Subcutaneous abdominal adipose tissue (tissue), 5 donors: ENCODE results near the gene MILR1.

Experiments used
- H3K27ac ChIP-seq: one replicate; pipeline ENCODE4 v1.7.0; 2013; ENCODE audit warnings: low read depth, mild to moderate bottlenecking, inconsistent platforms, low read length, moderate library complexity
- H3K27me3 ChIP-seq, 5 donors: one replicate each; pipeline ENCODE4 v1.7.0; 2013; ENCODE audit warnings: low read length in 5 of 5, inconsistent platforms in 1 of 5; ENCODE audit not compliant: control insufficient read depth in 5 of 5, insufficient read depth in 4 of 5
- H3K36me3 ChIP-seq, 5 donors: one replicate each; pipeline ENCODE4 v1.7.0; 2013; ENCODE audit warnings: low read length in 5 of 5; ENCODE audit not compliant: control insufficient read depth in 5 of 5, insufficient read depth in 5 of 5
- H3K4me1 ChIP-seq, 5 donors: one replicate each; pipeline ENCODE4 v1.7.0; 2013; ENCODE audit warnings: low read length in 5 of 5, mild to moderate bottlenecking in 3 of 5, moderate library complexity in 1 of 5; ENCODE audit not compliant: control insufficient read depth in 5 of 5, insufficient read depth in 5 of 5
- H3K4me3 ChIP-seq, 5 donors: one replicate each; pipeline ENCODE4 v1.7.0; 2013; ENCODE audit warnings: low read length in 5 of 5, low read depth in 1 of 5
- H3K9ac ChIP-seq, 5 donors: one replicate each; pipeline ENCODE4 v1.7.0; 2013; ENCODE audit warnings: low read length in 5 of 5, mild to moderate bottlenecking in 4 of 5, moderate library complexity in 3 of 5
- H3K9me3 ChIP-seq, 5 donors: one replicate each; pipeline ENCODE4 v1.7.0; 2013; ENCODE audit warnings: low read length in 5 of 5; ENCODE audit not compliant: control insufficient read depth in 5 of 5
- donor health status: healthy.
- donor health status: healthy.
- donor health status: healthy.
- donor health status: healthy.
- donor health status: healthy.

The MILR1 gene

GRCh38 chr17:64500862-64501765 lies 52.2 kb downstream of the MILR1 start:
- peaks cover 9 to 65% (median 62%) of the 10 kb centered on the region in 5 donors for H3K4me1 ChIP-seq
- H3K27ac ChIP-seq, result peak overlapping the region; percentile 100
- H3K27me3 ChIP-seq, result no peaks in the 10 kb centered on the region
- no peaks in the 10 kb centered on the region for H3K9me3 ChIP-seq
- H3K9ac ChIP-seq, result peak overlapping the region in 2 of 5 donors; percentile 31 to 96
- H3K4me3 ChIP-seq, result peak overlapping the region in 2 of 5 donors; percentile 22 to 24
- peaks cover 62 to 74% (median 69%) of the 10 kb centered on the region in 5 donors for H3K36me3 ChIP-seq

- Histone ChIP-seq H3K4me3 (peak overlapping the region in 2 of 5 donors; percentile 28 to 79), H3K9me3 (no peaks in the 10 kb centered on the region), H3K36me3 (peaks cover 62 to 74% (median 69%) of the 10 kb centered on the region in 5 donors), H3K4me1 (peaks cover 6 to 58% (median 55%) of the 10 kb centered on the region in 5 donors), H3K27ac (peak overlapping the region; percentile 100), H3K9ac (peak overlapping the region in 2 of 5 donors; percentile 96 to 100), H3K27me3 (no peaks in the 10 kb centered on the region)
These were observed 53.1 kb downstream of the MILR1 start for GRCh38 chr17:64502021-64502420.

DNA sequence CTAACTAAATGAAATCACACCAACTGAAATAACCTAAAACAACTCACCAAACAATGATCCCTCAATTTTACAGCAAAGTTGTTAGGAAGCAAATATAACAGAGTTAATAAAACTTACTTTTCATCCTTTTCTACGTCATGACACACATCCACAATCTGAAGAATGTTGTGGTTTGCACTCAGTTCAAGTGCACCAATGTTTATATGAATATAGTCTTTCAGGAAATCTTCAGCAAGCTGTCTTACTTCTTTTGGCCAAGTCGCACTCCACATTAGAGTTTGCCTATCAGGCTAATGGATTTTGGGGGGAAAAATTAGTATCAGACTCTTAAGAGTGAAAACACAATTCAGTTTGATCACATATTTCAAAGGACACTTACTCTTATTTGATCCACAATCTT lies 53.9 kb downstream of the MILR1 start:
- H3K27ac ChIP-seq, result peak overlapping the region; percentile 100
- no peaks in the 10 kb centered on the region for H3K9me3 ChIP-seq
- peaks cover 8 to 57% (median 54%) of the 10 kb centered on the region in 5 donors for H3K4me1 ChIP-seq
- H3K4me3 ChIP-seq, result peak overlapping the region; percentile 79 to 100 (median 99)
- no peaks in the 10 kb centered on the region for H3K27me3 ChIP-seq
- peaks cover 62 to 72% (median 67%) of the 10 kb centered on the region in 5 donors for H3K36me3 ChIP-seq
- peak overlapping the region in 2 of 5 donors; percentile 96 to 100 for H3K9ac ChIP-seq

DNA sequence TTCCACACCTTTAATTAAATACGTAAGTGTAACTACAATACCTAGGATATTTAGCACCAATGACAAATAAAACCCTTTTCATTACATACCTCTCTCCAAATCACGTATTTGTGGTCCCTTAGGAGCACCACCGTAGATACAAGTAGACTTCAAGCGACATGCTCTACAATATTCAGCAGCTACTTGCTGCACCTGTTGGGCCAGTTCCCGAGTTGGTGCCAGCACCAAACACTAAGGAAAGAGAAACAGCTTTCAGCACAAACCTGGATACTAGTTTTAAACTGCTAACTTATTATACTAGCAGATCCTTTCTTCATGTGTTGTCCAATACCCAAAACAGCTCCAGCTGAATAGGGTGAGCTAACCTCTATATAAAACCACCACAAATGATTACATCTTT lies 54.4 kb downstream of the MILR1 start:
- H3K9me3 ChIP-seq, result no peaks in the 10 kb centered on the region
- H3K27ac ChIP-seq, result peak overlapping the region; percentile 100
- H3K4me1 ChIP-seq, result peaks cover 8 to 59% (median 57%) of the 10 kb centered on the region in 5 donors
- H3K27me3 ChIP-seq, result no peaks in the 10 kb centered on the region
- H3K9ac ChIP-seq, result peak overlapping the region in 4 of 5 donors; percentile 96 to 100 (median 100)
- H3K4me3 ChIP-seq, result peak overlapping the region; percentile 79 to 100 (median 99)
- H3K36me3 ChIP-seq, result peaks cover 56 to 67% (median 63%) of the 10 kb centered on the region in 5 donors

- H3K9me3 ChIP-seq, result no peaks in the 10 kb centered on the region
- peaks cover 53 to 62% (median 59%) of the 10 kb centered on the region in 5 donors for H3K36me3 ChIP-seq
- peak overlapping the region; percentile 100 for H3K27ac ChIP-seq
- peak overlapping the region; percentile 79 to 100 (median 99) for H3K4me3 ChIP-seq
- H3K9ac ChIP-seq, result peak overlapping the region; percentile 96 to 100 (median 100)
- no peaks in the 10 kb centered on the region for H3K27me3 ChIP-seq
- H3K4me1 ChIP-seq, result peaks cover 8 to 66% (median 63%) of the 10 kb centered on the region in 5 donors
These were observed 55.2 kb downstream of the MILR1 start for GRCh38 chr17:64503821-64504768.

DNA sequence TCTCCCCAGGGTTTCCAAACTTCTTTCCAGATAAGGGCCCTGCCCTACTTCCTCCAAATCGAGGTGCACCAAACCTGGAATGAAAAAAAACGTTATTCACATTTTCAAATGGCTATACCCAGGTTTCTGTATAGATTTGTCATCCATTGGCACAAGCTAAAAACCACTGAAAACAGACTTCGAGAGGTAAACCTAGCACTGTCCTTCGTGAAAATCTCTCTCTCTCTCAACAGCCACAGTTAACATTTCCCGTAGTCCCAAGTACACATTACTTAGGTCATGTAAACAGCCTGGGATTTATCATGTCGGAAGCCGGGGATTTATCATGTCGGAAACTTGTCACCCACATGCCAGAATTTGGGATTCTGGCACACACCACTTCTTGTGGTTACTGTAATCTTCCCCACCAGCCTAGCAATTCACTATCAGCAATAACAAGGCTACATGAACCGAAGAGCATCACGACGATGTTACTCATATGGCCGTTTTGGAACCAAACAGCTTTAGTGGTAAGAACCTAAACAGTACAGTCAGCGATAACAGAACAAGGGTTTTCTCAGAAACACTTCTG lies 55.9 kb downstream of the MILR1 start:
- peaks cover 8 to 65% (median 62%) of the 10 kb centered on the region in 5 donors for H3K4me1 ChIP-seq
- H3K36me3 ChIP-seq, result peaks cover 47 to 56% (median 53%) of the 10 kb centered on the region in 5 donors
- H3K9me3 ChIP-seq, result no peaks in the 10 kb centered on the region
- peak overlapping the region; percentile 100 for H3K27ac ChIP-seq
- H3K27me3 ChIP-seq, result no peaks in the 10 kb centered on the region
- peak overlapping the region; percentile 79 to 100 (median 99) for H3K4me3 ChIP-seq
- H3K9ac ChIP-seq, result peak overlapping the region; percentile 96 to 100 (median 100)

DNA sequence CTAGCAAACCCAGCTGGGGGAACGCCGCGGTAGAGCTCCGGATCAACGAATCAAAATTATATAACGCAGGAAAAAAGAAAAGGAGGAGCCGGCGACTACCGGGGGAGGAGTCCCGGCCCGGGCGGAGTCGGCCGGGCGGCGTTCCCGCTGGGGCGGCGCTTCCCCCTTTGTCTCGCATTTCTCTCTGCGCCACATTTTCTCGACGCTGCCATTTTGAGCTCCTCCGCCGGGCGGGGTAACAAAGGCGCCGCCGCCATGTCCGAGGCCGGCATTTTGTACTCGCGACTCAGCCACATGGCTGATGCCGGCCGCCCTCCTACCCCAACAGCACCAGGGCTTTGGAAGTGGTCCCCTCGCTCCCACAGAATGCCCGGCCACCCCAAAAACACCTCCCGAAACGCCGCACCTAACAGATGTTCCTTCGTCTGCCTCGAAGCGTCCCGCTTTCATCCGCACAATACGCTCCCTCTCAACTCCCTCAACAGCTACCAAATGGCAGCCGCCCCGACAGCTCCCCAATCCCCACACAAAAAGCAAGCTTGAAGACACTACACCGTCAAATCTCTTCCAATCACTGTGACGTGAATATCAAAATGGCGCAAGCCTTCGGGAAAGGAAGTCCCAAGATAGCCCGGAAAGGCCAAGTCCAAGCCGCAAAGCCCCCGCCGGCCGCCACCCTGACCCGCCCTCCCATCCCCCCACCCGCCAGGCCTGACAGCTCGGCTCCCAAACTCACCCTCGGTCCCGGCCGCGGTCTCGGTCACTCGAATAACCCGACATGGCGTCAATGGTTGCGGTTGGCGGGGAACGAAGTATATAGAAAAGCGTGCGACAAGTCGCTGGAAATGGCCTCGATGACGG lies 56.7 kb downstream of the MILR1 start:
- Histone ChIP-seq H3K27me3 (no peaks in the 10 kb centered on the region), H3K4me1 (peaks cover 8 to 61% (median 57%) of the 10 kb centered on the region in 5 donors), H3K27ac (peak overlapping the region; percentile 100), H3K9me3 (no peaks in the 10 kb centered on the region), H3K9ac (peak overlapping the region; percentile 96 to 100 (median 100)), H3K4me3 (peak overlapping the region; percentile 79 to 100 (median 100)), H3K36me3 (peaks cover 46 to 56% (median 53%) of the 10 kb centered on the region in 5 donors)

GRCh38 chr17:64506201-64506575 lies 57.3 kb downstream of the MILR1 start, which contains the start of gene DDX5:
Gene DDX5 (minus strand): TSS chr17:64506289. CDS start chr17:64506119, 170 bp downstream.
- Histone ChIP-seq H3K4me3 (peak within 1 kb of the TSS; percentile 79 to 100 (median 100)), H3K4me1 (peaks cover 8 to 58% (median 52%) of the 10 kb centered on the region in 5 donors), H3K36me3 (peaks cover 40 to 56% (median 48%) of the 10 kb centered on the region in 5 donors), H3K9ac (peak within 1 kb of the TSS; percentile 96 to 100 (median 100)), H3K27ac (peak within 1 kb of the TSS; percentile 100), H3K9me3 (no peaks in the 10 kb centered on the region), H3K27me3 (no peaks in the 10 kb centered on the region)
